DMS153 treated with DMSO at 0.1 percent for 48 hours (cell line): ENCODE measurements around the gene FBXW8.

ENCODE experiments used
- DNase-seq: peaks from one replicate; lab custom pipeline; 2025; ENCODE audit not compliant: unreplicated experiment; lab: John Stamatoyannopoulos, UW

FBXW8 gene

GRCh38 chr12:117036547-117036946 is 125.8 kb downstream of the FBXW8 start:
- no peak for DNase-seq

DNA sequence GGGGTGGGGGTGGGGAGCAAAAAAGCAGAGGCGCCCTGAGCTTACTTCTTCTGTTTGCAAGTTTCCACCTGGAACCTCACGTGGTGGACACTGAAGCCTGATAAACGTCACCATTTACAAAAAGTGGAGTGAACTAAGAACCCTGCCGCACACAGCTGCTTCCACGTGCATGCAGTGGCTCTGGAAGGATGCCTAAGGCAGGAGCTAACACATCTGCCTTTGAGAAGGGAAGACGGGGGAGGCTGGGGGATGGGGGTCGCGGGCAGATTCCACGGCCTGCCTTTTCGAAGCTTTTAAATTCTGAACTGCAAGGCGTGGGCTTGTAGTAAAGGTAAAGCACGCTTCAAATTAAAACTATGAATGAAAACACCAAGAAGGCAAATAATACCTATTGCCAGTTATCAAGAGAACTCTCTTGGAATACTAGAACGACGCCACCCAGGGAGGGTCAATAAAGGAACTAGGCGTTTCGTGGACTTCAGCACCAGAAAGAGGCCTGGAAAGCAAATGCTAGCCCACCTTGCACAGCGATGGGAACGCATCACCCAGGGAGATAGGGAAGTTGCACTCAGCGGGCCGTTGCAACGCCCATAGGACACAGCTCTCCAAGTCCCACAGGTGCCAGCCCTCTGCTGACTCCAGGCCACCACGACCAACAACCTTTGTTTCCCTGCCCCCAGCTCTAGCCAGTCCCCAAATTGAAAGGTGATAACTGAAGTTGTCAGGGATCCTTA is 126.7 kb downstream of the FBXW8 start:
- DNase-seq, result no peak

- DNase-seq, result no peak
Observed at GRCh38 chr12:117038023-117038680, 127.4 kb downstream of the FBXW8 start.

GRCh38 chr12:117038919-117039318 is 128.2 kb downstream of the FBXW8 start:
- DNase-seq, result no peak

DNA sequence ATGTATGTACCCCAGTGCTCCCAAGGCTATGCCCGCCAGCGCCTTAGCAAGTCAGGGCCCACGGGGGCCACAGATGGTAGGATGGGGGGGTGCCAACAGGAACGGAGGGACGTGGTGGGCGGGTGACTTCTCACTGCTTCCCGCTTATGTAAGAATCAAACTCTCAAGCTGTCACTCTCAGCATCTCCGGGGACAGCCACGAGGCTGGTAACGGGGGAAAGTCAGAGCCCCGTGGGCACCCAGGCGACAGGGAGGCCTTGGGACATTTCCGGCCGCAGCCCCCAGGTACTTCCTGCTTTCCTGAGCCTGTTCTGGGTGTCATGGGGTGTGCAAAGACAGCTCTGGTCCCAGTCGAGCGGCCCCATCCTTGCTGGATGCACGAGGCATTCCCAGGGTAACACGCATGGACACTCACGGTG is 129.2 kb downstream of the FBXW8 start:
- no peak for DNase-seq

- DNase-seq, result no peak
Observed at GRCh38 chr12:117040496-117040895, 129.7 kb downstream of the FBXW8 start.

DNA sequence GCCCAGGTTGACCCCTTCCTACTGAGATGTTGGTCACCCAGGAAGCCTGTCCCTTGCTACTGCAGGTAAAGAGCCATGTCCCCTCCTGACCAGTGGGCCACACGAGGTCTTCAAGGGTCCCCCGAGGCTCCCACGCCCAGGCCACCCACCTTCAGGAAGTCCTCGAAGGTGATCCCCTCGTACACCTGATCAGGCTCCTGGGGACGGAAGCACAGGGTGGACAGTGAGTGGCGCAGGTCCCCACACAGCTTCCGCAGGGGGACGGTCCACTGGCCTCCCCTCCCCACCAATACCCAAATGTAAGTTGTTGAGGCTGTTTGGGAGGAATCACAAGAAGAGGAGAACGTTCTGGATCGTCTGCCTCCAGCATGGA is 131.0 kb downstream of the FBXW8 start:
- no peak for DNase-seq

- DNase-seq, result no peak
Observed at GRCh38 chr12:117042171-117042842, 131.6 kb downstream of the FBXW8 start.

GRCh38 chr12:117042862-117043261 is 132.1 kb downstream of the FBXW8 start:
- no peak for DNase-seq

DNA sequence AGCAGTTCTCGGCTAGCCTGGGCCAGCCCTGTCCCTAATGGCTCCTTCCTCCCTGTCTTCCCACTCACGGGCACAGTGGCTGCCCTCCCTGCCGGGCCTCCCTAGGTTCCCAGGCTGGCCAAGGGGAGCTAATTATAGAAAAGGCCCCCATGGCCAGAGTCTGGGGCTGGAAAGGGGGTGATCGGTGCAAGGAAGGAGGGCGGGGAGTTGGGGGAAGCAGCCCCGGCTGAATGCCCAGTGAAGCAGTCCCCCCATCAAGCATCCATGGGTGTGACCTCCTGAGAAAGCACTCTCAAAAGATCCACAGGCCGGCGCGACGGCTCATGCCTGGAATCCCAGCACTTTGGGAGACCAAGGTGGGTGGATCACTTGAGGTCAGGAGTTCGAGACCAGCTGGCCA is 133.6 kb downstream of the FBXW8 start:
- DNase-seq, result no peak

GRCh38 chr12:117044790-117045159 is 134.0 kb downstream of the FBXW8 start:
- no peak for DNase-seq

- DNase-seq, result no peak
Observed at GRCh38 chr12:117045160-117046010, 134.6 kb downstream of the FBXW8 start.

DNA sequence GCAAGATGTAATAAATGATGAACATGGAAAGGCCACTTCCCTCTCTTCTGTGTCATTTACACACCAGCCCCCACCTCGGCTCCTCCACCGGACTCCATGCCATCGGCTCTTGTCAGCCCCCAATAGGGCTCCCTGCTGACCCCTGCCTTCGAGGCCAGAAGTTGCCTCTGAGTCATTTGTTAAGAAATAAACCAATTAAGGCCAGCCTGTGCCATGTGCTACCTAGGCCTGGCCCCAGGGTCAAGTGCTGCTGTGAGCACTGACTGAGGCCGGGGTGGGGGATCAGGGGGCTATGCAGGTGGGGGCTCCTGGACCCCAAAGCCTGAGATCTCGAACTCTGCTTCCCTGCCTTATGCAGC is 135.2 kb downstream of the FBXW8 start:
- no peak for DNase-seq

- DNase-seq, result no peak
Observed at GRCh38 chr12:117046425-117046824, 135.7 kb downstream of the FBXW8 start.

GRCh38 chr12:117046861-117047530 is 136.2 kb downstream of the FBXW8 start:
- no peak for DNase-seq

GRCh38 chr12:117047810-117048584 is 137.2 kb downstream of the FBXW8 start:
- DNase-seq, result no peak

DNA sequence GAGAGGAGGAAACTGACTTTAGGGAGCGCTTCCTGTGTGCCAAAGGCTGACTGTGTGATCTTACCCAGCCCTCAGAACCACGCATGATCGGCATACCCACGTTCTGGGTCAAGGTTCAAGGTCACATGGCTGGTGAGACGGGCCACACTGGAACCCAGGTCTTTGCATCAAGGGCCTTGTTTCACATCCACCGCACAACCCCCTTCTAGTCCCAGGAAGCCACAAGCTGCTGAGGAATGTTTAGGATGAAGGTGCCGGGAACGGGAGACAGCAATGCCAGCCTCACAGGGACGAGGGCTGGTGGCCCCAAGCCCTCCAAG is 137.8 kb downstream of the FBXW8 start:
- no peak for DNase-seq

- no peak for DNase-seq
Observed at GRCh38 chr12:117049295-117049694, 138.5 kb downstream of the FBXW8 start.

DNA sequence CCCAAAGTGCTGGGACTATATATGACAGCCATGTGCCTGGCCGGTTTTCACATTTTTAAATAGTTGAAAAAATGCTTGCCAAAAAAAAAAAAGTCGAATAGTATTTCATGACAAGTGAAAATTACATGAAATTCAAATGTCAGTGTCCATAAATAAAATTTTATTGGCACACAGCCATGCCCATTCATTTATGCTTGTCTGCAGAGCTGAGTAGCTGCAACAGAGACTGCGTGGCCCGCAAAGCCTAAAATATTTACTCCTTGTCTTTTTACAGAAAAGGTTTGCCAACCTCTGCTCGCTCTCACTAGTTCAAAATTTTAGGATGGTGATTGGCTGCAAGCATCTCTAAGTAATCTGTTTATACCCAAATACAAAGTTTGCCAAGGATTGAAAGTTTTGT is 139.3 kb downstream of the FBXW8 start:
- DNase-seq, result no peak

- no peak for DNase-seq
Observed at GRCh38 chr12:117051380-117051779, 140.6 kb downstream of the FBXW8 start.
